NB4 (cell line): Measurements from ENCODE around the gene AIRE.

Experiments
- CTCF ChIP-seq: IDR thresholded peaks from one replicate; pipeline ENCODE4 v1.5.1; 2012; ENCODE audit warnings: low read depth, low read length
- MAX ChIP-seq: IDR thresholded peaks from 2 replicates; pipeline ENCODE4 v1.6.1; 2011; ENCODE audit warnings: low read depth, low read length
- MYC ChIP-seq: IDR thresholded peaks from 2 replicates; pipeline ENCODE4 v1.6.1; 2011; ENCODE audit warnings: low read depth, low read length
- POLR2A ChIP-seq: IDR thresholded peaks from 2 replicates; pipeline ENCODE4 v1.6.1; 2011; ENCODE audit warnings: mild to moderate bottlenecking; ENCODE audit not compliant: insufficient read length; ENCODE audit errors: extremely low read depth

- TF ChIP-seq POLR2A, result no peak
- no peak for TF ChIP-seq CTCF
- no peak for TF ChIP-seq MAX
- TF ChIP-seq MYC, result no peak
Observed at GRCh38 chr21:44345495-44345894, 59.8 kb downstream of the AIRE start.
